Measurements from ENCODE around the gene FGD3. TPM values are rescaled to one million over a fixed set of nuclear protein-coding genes. Genes with fewer than 3 reads are reported as not detected.
A peak's percentile ranks its signal among the peaks of the same experiment; 100 is the strongest.

The FGD3 gene
- total and polyA plus RNA-seq, 9 of the 15 experiments (the other 6 are each of a cell fraction or from before 2014, with no cell fraction given) = 0.07 to 1.3 (median 0.29) TPM

DNA sequence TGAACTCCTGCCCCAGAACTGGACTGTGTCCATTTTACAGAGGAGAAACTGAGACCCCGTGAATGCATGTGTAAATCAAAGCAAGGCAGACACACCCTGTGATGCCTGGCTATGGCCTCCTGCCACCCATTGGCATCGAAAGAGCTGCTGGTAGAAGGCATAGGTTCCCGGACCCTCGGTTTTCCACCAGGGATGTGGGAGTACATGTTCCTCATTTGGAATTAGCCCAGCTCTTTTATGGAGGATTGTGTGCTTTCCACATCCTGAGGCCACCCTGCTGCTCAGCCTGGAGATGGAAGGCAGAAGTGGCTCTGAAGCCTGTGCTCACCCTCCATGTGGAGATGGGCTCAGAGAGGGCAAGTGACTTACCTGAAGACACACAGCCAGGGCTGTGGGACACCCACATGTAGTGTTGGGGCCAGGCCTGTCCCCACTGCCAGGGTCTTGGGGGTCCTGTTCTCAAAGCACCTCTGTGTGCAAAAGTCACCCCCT, 114.0 kb downstream of the FGD3 start (continued):
- TF ChIP-seq GABPB1 (CRISPR knock-in tag; IDR thresholded peaks at IDR 0.05) = peak; percentile 57; the same call in 1 of the 2 replicates
- TF ChIP-seq CHD4 (IDR thresholded peaks at IDR 0.05; ENCODE audit: insufficient read depth, insufficient replicate concordance, low read depth, low read length, poor library complexity, severe bottlenecking) = peak; percentile 90
- no peak for TF ChIP-seq E2F3 (CRISPR knock-in tag; IDR thresholded peaks at IDR 0.05)
- TF ChIP-seq DMBX1 (CRISPR knock-in tag; IDR thresholded peaks at IDR 0.05; ENCODE audit: borderline replicate concordance) = no peak
- no peak for TF ChIP-seq RCOR1 (IDR thresholded peaks at IDR 0.05; ENCODE audit: borderline replicate concordance in 1 of 2, low read depth in 2 of 2, low read length in 2 of 2)
- TF ChIP-seq ADNP (tag; IDR thresholded peaks at IDR 0.05) = peak; percentile 86
- TF ChIP-seq KAT7 (CRISPR knock-in tag; IDR thresholded peaks at IDR 0.05; ENCODE audit: borderline replicate concordance) = 0 out of 2 replicates have a peak, but pooled peaks have one; percentile 51
- no peak for TF ChIP-seq MCM7 (IDR thresholded peaks at IDR 0.05)
- TF ChIP-seq TGIF2 (CRISPR knock-in tag; IDR thresholded peaks at IDR 0.05) = no peak
- no peak for TF ChIP-seq FOXA1 (IDR thresholded peaks at IDR 0.05; ENCODE audit: borderline replicate concordance)
- no peak for TF ChIP-seq ZNF354B (CRISPR knock-in tag; IDR thresholded peaks at IDR 0.05)
- 0 out of 4 replicates have a peak, but pooled peaks of 1 of the 2 experiments have one; percentile 4 for TF ChIP-seq MAZ (CRISPR knock-in tag; conservative IDR thresholded peaks at IDR 0.05 in 1 of 2, IDR thresholded peaks at IDR 0.05 in 1 of 2)
- TF ChIP-seq BDP1 (IDR thresholded peaks at IDR 0.05; ENCODE audit: insufficient read depth, insufficient read length) = no peak
- TF ChIP-seq PHB2 (IDR thresholded peaks at IDR 0.05; ENCODE audit: low read depth) = no peak
- TF ChIP-seq, protein P1, sequence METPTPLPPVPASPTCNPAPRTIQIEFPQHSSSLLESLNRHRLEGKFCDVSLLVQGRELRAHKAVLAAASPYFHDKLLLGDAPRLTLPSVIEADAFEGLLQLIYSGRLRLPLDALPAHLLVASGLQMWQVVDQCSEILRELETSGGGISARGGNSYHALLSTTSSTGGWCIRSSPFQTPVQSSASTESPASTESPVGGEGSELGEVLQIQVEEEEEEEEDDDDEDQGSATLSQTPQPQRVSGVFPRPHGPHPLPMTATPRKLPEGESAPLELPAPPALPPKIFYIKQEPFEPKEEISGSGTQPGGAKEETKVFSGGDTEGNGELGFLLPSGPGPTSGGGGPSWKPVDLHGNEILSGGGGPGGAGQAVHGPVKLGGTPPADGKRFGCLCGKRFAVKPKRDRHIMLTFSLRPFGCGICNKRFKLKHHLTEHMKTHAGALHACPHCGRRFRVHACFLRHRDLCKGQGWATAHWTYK (CRISPR knock-in tag; IDR thresholded peaks at IDR 0.05) = no peak
- TF ChIP-seq, protein P2, sequence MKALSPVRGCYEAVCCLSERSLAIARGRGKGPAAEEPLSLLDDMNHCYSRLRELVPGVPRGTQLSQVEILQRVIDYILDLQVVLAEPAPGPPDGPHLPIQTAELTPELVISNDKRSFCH (CRISPR knock-in tag; IDR thresholded peaks at IDR 0.05) = no peak
- TF ChIP-seq, protein P2 (tag; IDR thresholded peaks at IDR 0.05) = peak; percentile 67; the same call in 1 of the 2 replicates
- TF ChIP-seq CBFA2T3 (IDR thresholded peaks at IDR 0.05) = no peak
- TF ChIP-seq ELF1 (tag; IDR thresholded peaks at IDR 0.05) = no peak
- TF ChIP-seq CBX3 (IDR thresholded peaks at IDR 0.05; ENCODE audit: borderline replicate concordance in 1 of 2, low read length in 2 of 2) = peak in 1 of 2 experiments; percentile 15; a peak in 1 of 3 replicates
- TF ChIP-seq KDM1A (IDR thresholded peaks at IDR 0.05) = peak; percentile 75 to 77; a peak in 2 of 4 replicates
- no peak for TF ChIP-seq BRF1 (IDR thresholded peaks at IDR 0.05; ENCODE audit: borderline replicate concordance, extremely low read depth, insufficient read length)
- TF ChIP-seq, protein P3, sequence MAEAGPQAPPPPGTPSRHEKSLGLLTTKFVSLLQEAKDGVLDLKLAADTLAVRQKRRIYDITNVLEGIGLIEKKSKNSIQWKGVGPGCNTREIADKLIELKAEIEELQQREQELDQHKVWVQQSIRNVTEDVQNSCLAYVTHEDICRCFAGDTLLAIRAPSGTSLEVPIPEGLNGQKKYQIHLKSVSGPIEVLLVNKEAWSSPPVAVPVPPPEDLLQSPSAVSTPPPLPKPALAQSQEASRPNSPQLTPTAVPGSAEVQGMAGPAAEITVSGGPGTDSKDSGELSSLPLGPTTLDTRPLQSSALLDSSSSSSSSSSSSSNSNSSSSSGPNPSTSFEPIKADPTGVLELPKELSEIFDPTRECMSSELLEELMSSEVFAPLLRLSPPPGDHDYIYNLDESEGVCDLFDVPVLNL (CRISPR knock-in tag; IDR thresholded peaks at IDR 0.05; ENCODE audit: low read depth) = no peak
- TF ChIP-seq, protein P4, sequence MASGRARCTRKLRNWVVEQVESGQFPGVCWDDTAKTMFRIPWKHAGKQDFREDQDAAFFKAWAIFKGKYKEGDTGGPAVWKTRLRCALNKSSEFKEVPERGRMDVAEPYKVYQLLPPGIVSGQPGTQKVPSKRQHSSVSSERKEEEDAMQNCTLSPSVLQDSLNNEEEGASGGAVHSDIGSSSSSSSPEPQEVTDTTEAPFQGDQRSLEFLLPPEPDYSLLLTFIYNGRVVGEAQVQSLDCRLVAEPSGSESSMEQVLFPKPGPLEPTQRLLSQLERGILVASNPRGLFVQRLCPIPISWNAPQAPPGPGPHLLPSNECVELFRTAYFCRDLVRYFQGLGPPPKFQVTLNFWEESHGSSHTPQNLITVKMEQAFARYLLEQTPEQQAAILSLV (tag; IDR thresholded peaks at IDR 0.05) = no peak
- TF ChIP-seq SMARCA5 (IDR thresholded peaks at IDR 0.05) = peak; percentile 90; the same call in 1 of the 2 replicates
- TF ChIP-seq RBM15 (IDR thresholded peaks at IDR 0.05; ENCODE audit: insufficient read depth, low read length) = no peak
- TF ChIP-seq HDAC1 (IDR thresholded peaks at IDR 0.05) = no peak
- TF ChIP-seq PML (IDR thresholded peaks at IDR 0.05; ENCODE audit: low read length) = no peak

All from K562 (cell line).